ENCODE results near the gene COL23A1. TPM values are rescaled to one million over a fixed set of nuclear protein-coding genes. Genes with fewer than 3 reads are reported as not detected.

Gene COL23A1
- total and polyA plus RNA-seq, 8 donors, result 0.52 to 9.5 (median 7.5) TPM

DNA sequence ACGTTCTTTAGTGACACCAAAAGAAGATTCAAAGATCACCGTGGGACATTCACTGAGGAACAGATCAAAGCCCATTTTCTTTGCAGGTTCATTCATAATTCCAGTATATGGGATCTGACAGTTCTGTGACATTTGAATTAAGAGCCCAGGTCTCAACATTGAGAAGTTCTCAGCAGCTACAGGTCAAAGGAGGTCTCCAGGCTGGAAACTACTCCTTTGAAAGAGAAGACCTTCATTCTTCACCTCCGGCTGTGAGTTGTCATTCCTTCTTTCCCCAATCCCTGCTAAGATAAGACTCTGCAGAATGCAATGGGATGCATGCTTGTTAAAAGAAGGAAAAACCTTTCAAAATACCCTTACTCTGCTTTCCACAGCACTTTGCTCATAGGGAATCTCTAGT is 79.0 kb downstream of the COL23A1 start:
- H3K36me3 ChIP-seq, result no peaks in the 10 kb centered on the region
- intact Hi-C loops (cut with DNase I), result no loop called here
- H3K9me3 ChIP-seq, result no peaks in the 10 kb centered on the region
- H3K4me1 ChIP-seq, result no peaks in the 10 kb centered on the region
- H3K27me3 ChIP-seq, result no peaks in the 10 kb centered on the region
- DNase-seq (no peak), ATAC-seq (no peak)
- TF ChIP-seq, protein P1, sequence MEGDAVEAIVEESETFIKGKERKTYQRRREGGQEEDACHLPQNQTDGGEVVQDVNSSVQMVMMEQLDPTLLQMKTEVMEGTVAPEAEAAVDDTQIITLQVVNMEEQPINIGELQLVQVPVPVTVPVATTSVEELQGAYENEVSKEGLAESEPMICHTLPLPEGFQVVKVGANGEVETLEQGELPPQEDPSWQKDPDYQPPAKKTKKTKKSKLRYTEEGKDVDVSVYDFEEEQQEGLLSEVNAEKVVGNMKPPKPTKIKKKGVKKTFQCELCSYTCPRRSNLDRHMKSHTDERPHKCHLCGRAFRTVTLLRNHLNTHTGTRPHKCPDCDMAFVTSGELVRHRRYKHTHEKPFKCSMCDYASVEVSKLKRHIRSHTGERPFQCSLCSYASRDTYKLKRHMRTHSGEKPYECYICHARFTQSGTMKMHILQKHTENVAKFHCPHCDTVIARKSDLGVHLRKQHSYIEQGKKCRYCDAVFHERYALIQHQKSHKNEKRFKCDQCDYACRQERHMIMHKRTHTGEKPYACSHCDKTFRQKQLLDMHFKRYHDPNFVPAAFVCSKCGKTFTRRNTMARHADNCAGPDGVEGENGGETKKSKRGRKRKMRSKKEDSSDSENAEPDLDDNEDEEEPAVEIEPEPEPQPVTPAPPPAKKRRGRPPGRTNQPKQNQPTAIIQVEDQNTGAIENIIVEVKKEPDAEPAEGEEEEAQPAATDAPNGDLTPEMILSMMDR (IDR thresholded peaks at IDR 0.05), result no peak
- H3K4me3 ChIP-seq, result no peak overlapping the region
- no peak overlapping the region for H3K27ac ChIP-seq

DNA sequence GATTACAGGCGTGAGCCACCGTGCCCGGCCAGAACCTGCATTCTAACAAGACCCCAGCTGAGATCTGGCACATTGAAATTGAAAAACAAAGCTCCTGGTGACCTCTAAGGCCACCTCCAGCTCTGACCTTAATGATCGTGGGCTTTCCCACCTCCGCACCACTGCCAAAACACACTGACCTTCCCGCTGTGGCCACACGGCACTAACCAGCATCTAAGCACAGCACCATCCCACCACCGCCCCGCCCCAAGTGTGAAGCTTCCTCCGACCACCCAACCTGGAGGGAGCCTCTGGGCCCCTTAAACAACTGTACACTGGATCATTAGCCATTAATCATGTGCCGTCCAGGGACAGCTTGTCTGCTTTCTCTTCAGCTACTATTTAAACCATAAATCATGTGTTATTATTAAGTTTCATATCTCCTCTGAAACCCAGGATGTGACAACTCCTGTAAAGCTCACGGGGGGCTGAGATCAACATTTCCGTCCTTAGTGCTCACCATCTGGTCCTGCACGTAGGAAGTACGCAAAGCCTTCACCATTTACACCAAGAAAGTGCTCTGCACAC is 80.6 kb downstream of the COL23A1 start:
- H3K4me1 ChIP-seq, result no peaks in the 10 kb centered on the region

DNA sequence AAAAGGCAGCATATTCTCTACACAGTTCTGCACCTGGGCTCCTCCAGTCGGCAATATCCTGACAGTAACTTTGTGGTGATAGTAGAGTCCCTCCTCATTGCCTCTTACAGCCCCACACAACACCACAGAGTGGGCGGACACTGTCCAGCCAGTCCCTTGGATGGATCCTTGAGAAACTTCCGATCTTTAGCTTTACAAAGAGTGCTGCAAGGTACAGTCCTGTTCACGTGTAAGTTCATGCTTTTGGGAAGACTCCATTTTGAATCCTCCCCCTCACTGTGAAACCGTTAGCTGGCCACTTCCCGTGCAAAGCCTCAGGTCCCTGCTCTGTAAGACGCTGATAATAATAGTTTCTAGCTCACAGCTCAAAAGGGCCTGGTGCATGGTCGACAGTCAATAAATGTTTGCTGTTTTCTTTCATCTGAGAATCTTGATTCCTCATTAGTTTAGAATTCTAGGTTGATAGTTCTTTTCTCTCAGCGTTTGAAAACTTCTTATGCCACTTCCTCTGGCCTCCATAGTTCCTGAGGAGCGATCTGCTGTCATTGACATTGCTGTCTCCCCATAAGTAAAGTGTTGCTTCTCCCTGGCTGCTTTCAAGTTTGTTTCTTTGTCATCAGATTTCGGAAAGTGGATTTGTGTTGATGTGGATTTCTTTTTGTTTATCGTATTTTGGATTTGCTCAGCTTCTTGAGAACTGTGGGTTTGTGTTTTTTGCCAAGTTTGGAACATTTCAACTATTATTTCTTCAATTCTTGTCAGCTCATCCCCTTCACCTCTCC is 82.9 kb downstream of the COL23A1 start:
- Histone ChIP-seq H3K36me3 (no peaks in the 10 kb centered on the region), H3K27ac (no peak overlapping the region), H3K4me1 (no peaks in the 10 kb centered on the region), H3K9me3 (no peaks in the 10 kb centered on the region), H3K27me3 (no peaks in the 10 kb centered on the region), H3K4me3 (no peak overlapping the region)
- intact Hi-C loops (cut with DNase I), result no loop called here
- no peak for DNase-seq
- no peak for ATAC-seq
- TF ChIP-seq, protein P1 (IDR thresholded peaks at IDR 0.05), result no peak

More for the DNA sequence above, 80.6 kb downstream of the COL23A1 start:
- H3K9me3 ChIP-seq, result no peaks in the 10 kb centered on the region
- no peak overlapping the region for H3K27ac ChIP-seq
- ATAC-seq (no peak), DNase-seq (no peak)
- H3K27me3 ChIP-seq, result no peaks in the 10 kb centered on the region
- H3K36me3 ChIP-seq, result no peaks in the 10 kb centered on the region
- TF ChIP-seq, protein P1 (IDR thresholded peaks at IDR 0.05), result no peak
- no peak overlapping the region for H3K4me3 ChIP-seq
- intact Hi-C loops (cut with DNase I), result no loop called here

DNA sequence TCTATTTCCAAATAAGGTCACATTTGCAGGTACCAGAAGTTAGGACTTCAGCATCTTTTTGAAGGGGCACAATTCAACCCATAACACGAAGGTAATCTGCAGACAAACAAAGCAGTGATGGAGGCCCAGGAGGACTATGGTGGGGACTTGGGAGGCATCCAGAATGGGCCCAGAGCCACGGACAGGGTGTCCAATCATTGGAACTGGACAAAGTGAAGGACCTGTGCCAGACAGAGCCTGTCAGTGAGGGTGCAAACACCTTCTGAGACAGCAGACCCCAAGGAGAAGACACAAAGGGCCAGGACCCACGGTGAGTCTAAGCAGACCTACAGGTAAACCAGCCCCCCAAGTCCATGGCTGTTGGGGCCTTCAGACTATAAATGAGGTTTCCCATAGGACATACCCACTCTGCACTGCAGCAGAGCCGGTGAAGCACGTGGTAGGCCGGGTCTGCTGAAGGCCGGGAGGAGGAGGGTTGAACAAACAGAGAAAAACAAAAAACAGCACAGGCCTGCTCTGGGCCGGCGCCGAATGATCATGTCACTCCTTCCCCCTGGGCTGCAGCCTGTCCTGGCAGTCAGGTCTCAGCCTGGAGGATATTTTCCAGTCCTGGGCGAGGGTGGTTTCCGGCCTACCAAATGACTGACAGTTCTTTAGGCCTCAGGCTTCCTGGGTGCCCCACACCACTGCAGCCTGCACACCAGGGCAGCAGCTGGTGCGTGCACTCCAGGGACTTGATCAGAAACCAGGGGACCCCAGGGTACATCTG is 84.4 kb downstream of the COL23A1 start:
- TF ChIP-seq, protein P1 (IDR thresholded peaks at IDR 0.05), result no peak
- no peak for ATAC-seq
- Histone ChIP-seq H3K4me3 (no peak overlapping the region), H3K27me3 (no peaks in the 10 kb centered on the region), H3K9me3 (no peaks in the 10 kb centered on the region), H3K4me1 (no peaks in the 10 kb centered on the region), H3K27ac (no peak overlapping the region), H3K36me3 (no peaks in the 10 kb centered on the region)
- no peak for DNase-seq
- intact Hi-C loops (cut with DNase I), result no loop called here
